NOMO-1 (cell line): Measurements from ENCODE around the gene BUD23.
"Not testable (repeated sequence)": the region's sequence is repeated elsewhere in the genome, so short reads cannot be mapped to it uniquely, and the experiment has no call there.

Source experiments
- DNase-seq, 2 experiments: peaks; one replicate each; lab custom pipeline; 2025; ENCODE audit not compliant: unreplicated experiment in 2 of 2; lab: John Stamatoyannopoulos, UW

The BUD23 gene, protein sequence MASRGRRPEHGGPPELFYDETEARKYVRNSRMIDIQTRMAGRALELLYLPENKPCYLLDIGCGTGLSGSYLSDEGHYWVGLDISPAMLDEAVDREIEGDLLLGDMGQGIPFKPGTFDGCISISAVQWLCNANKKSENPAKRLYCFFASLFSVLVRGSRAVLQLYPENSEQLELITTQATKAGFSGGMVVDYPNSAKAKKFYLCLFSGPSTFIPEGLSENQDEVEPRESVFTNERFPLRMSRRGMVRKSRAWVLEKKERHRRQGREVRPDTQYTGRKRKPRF

DNA sequence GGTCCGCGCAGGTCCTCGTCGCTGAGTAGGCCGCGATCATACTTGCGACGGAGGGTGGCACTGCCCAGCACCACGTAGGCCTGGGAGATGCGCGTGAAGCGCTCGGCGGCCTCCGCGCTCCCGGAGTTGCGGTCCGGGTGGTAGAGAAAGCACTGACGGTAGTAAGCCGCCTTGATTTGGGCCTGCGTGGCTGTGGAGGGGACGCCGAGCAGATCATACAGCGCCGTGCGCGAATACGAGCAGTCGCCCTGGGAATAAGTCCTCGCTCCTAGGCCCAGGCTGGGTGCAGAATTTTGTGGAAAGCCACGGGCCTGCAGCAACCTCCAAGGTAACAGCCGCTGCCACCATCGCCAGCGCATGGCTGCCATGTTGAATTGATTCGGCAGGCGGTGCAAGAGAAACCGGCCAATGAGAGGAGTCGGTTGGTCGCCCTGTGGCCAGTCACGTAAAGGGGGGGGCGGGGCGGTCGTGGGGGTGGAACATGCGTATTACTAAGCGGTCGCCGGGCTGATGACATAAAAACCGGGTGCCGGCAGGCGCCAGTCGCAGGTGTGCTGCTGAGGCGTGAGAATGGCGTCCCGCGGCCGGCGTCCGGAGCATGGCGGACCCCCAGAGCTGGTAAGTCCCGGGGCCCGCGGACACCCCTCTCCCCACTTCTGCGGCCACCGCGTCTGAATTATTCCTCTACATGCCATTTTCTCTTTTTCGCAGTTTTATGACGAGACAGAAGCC lies at the start of gene BUD23, which contains the start of gene DNAJC30:
Gene BUD23, plus strand, starts transcription at position 542 of the 732 bp plus-strand sequence. Its CDS starts 29 bp downstream, at position 571.
Gene DNAJC30, minus strand, starts transcription at position 398 of the 732 bp plus-strand sequence. Its CDS starts 30 bp downstream, at position 368.
- DNase-seq: peak; percentile 100

DNA sequence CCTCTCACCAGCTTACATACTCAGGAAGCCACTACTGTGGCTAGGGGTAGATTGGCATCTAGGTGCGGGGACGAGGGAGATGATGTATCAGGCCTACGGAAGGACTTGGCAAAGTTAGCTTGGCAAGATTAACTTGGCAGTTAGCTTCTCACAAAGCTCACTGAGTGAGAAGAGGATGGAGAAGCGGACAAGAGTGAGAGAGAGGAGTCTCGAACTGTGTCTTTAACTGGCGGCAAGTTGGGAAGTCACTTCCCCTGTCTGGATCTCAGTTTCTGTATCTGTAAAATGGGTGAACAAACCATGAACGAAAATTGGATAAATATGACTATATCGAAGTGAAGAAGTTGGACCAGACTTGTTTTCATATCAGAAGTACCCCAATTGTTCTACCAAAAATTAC lies 49.6 kb upstream of the BUD23 start:
- DNase-seq: no peak

DNA sequence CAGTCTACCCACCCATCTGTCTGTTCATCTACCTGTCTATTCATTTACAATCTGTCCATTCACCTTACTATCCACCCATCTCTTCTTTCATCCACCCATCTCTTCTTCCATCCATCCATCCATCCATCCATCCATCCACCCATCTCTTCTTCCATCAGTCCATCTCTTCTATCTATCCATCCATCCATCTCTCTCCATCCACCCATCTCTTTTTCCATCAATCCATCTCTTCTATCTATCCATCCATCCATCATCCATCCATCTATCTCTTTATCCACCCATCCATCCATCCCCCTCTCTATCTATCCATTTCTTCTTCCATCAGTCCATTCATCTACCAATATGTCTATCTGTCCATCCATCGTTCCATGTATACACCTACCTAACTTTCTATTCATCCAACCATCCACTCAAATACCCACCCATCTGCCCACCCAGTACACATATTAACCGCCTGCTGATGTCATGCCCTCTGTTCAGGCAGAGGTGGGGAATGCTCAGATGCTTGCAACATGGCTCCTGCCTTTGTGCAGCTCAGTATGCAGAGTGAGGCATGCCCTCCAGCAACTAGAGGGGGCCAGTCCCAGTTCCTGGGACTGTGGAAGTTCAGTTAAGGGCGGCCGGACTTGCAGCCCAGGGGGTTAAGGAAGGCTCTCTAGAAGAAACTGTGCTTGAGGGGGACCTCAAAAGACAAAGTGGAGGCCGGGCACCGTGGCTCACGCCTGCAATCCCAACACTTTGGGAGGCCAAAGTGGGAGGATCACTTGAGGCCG lies 47.8 kb upstream of the BUD23 start:
- DNase-seq: no peak

DNA sequence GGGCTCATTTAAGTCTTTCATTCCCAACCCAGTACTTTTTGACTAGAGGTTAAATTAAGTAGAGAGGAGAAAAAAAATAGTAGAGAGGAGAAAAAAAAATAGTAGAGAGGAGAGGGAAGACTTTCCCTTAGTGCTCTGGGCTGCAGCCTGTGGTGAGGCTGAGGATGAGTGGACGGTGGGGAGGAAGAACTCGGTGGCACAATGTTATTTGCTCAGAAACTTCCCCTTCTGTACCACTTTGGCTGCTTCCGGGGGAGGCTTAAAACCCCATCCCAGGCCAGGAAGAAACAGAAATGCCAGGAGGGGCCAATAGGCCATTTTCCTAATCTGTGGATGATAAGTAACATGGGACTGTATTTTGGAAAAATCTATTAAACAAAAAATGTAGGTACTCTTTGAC lies 44.5 kb upstream of the BUD23 start:
- no peak for DNase-seq

DNA sequence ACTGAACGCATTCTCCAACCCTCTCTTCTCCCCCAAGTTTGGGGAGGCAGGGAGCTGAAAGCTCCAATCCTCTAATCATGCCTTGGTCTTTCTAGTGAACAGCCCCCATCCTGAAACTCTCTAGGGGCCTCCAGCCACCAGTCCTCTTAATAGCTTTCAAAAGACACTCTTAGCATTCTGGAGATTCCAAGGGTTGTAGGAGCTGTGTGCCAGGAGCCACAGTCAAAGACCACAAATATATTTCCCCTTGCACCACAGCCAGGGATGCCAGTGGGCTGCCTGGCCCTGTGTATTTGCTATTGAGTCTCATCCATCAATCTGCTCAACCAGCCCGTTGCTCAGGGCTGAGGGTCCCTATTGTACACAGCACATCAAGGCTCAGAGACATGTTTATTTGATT lies 40.6 kb upstream of the BUD23 start:
- no peak for DNase-seq

DNA sequence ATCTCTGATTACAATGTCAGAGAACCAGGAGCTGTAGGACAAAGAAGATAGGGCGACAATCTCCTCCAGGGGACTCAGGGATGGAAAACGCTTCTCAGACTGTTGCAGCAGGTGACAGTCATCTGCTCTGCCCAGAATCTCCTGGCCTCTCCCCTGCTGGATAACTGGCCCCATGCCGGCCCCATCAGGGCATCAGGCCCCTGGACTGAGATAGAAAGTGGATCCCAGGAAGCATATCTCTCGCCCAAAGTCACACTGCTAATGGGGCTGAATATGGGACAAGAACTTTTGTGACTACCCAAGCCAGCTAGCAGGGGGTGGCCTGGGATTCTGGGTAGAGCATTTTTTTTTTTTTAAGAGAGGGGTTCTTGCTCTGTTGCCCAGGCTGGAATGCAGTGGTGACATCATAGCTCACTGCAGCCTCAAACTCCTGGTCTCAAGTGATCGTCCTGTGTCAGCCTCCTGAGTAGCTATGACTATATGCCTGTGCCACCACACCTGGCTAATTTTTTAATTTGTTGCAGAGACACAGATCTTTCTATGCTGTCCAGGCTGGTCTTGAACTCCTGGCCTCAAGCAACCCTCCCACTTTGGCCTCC lies 38.6 kb upstream of the BUD23 start:
- no peak for DNase-seq

DNA sequence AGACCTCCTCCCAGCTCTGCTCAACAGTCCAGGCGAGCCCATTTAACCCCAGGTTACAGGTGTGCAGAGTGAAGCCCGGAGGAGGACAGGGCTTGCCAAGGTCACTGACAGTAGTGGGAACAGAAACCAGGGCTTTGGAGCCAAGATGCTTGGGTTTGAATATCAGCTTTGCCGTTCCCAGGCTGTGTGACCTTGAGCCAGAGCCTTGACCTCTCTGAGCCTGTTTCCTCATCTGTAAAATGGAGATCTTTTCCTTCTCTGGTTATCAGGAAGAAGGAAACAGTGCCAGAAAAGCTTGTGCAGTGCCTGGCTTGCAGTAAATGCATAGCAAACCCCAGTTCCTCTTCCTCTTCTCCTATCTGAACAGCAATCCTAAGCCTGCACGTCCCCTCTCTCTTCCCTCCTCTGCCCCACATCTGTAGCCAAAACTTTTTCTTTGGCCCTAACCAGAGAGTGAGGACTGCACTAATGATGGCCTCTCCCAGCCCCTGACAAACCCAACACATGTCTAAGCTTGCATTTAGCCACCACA lies 37.7 kb upstream of the BUD23 start:
- peak; percentile 54 to 86 for DNase-seq

DNA sequence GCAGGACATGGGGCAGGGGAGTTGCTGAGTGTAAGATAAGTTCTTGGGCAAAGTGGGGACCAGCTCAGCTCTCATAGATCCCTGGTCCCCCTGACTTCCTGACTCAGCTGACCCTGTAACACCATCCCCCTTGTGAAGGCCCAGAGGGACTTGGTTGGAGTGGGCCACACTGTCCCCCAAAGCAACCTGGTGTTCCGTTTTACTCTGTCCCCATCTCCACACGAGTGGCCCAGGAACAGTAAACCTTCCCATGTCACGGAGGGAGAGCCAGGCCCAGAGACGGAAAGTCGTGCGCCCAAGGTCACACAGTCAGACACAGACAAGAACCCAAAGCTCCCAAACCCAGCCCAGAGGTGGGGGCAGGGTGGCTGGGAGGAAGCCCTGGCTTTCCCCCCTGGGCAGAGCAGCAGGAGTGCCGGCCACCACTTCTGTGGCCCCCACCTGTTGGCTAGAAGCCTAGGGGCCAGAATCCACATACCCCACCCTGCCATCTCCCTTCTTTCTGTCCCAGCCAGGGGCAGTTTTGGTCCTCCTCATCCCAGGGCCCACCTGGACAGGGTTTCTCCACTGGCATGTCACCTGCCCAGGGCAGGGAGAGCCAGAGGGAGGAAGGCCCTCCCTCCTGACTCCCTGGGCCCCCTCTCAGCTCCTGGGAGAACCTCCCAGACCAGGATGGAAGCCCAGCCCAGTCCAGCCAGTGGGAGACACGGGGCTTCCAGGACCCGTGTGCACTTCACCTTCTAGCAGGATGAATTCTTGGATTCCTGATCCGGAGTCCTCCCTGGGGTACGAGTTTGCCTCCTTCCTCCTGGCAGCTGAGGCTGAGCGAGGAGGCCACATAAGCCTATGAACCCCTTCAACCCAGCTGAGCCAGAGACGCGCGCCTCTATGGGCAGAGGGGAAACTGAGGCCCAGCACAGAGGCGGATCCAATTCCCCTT lies 36.3 kb upstream of the BUD23 start:
- DNase-seq: no peak

DNA sequence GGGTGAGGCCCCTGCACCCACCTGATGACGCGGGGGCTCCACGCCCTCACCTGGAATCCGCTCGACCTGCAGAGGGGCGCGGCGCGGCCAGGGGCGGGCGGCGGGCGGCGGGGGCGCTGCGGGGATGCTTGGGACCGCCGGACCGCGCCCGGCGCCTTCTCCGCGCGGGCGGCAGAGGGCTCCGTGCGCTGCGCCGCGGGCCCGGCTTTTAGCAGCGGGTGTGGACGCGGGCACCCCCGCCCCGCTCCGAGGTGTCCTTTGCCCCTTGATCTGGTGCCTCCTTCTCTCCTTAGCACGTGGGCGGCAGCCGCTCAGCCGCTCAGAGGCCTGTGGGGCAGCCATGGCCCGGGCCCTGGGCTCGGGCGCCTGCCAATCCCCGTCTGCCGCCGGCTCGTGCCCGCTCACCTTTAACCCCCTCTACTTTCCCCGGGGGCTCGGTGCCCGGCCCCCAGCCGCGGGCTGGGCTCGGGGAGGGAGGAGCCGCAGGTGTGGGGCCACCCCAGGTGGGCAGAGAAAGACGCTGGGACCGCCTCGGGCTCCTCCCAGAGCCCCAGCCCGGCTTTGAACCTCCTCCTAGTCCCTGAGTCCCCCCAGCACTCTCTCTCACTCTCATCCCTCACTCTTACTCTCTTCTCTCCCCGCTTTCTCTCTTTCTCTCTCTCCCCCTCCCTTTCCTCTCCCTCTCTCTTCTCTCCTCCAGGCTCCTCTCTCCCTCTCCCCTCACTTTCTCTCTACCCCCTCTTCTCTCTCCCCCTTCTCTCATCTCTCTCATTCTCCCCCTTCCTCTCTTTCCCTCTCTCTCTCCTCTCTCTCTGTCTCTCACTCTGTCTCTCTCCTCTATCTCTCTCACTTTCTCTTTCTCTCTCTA lies 35.4 kb upstream of the BUD23 start:
- DNase-seq: peak; percentile 58 to 67

DNA sequence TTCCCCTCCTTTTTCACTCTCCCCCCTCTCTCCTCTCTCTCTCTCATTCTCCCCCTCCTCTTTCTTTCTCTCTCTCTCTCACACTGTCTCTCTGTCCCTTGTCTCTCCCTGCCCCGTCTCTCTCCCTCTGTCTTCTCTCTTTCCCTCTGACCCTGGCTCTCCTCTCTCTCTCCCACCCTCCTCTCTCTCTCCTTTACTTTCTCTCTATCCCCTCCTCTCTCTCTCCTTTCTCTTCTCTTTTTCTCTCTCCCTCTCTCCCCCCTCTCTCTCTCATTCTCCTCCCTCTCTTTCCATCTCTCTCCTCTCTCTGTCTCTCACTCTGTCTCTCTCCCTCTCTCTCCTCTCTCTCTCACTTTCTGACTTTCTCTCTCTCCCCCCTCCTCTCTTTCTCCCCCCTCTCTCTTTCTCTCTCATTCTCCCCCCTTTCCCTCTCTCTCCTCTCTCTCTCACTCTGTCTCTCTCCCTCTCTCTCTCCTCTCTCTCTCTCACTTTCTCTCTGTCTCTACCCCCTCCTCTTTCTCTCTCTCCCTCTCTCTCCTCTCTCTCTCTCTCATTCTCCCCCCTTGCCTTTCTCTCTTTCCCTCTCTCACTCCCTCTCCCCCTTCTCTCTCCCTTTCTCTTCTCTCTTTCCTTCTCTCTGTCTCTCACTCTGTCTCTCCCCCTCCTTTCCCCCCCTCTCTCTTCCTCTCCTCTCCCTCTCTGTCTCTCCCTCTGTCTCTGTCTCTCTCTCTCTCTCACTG lies 34.6 kb upstream of the BUD23 start:
- no peak for DNase-seq

DNA sequence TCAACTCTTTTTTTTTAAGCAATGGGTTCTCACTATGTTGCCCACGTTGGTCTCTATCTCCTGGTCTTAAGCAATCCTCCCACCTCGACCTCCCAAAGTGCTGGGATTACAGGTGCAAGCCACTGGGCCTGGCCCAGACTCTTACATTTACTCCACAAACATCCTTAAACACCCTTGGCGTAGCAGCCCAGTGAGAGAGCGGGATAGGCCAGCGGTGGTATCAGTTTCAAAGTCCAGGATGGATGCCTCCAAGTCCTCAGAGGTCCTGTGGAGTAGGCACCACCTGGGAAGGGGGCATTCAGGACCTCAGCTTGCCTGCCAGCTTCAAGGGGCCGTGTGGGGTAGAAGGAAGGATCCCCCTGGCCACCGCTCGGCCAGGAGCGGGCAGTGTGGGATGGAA lies 33.8 kb upstream of the BUD23 start:
- no peak for DNase-seq

DNA sequence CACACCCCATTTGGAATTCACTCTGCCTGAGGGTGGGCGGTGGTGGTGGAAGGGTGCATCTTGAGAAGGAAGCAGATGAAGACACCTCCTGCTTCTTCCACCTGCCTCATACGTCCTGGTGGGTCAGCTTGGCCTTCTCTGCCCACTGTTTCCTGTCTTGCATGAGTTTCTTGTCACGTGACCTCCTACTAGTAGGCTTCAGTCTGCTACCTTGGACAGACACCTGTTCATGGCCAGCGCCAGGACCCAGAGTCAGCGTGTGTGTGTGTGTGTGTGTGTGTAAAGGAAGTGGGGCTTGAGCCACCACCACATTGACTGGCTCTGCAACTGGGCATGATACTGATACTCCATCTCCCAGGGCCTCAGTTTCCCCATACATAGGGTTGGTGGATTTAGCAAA lies 32.9 kb upstream of the BUD23 start:
- no peak for DNase-seq

DNA sequence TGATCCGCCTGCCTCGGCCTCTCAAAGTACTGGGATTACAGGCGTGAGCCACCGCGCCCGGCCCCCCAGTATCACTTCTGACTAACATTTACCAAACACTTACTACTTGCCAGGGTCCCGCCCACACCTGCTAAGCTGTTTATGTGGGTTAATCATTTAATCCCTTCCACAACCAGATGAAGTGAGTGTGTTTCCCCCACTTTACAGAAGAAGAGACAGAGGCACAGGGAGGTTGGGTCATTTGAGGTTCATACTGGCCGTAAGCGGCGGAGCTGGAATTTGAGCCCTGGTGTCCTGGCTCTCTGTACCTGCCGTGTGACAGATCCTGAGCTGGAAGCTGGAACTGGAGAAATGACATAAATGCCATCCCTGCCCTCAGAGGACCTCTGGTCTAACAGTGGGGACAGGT lies 30.9 kb upstream of the BUD23 start:
- DNase-seq: no peak

DNA sequence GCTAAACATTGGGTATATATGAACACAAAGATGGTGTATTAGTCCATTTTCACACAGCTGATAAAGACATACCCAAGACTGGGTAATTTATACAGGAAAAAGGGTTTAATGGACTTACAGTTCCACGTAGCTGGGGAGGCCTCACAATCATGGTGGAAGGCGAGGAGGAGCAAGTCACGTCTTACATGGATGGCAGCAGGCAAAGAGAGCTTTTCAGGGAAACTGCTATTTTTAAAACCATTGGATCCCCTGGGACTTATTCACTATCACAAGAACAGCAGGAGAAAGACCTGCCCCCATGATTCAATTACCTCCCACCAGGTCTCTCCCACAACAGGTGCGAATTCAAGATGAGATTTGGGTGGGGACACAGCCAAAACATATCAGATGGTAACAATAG lies 28.1 kb upstream of the BUD23 start:
- not testable (repeated sequence) for DNase-seq

DNA sequence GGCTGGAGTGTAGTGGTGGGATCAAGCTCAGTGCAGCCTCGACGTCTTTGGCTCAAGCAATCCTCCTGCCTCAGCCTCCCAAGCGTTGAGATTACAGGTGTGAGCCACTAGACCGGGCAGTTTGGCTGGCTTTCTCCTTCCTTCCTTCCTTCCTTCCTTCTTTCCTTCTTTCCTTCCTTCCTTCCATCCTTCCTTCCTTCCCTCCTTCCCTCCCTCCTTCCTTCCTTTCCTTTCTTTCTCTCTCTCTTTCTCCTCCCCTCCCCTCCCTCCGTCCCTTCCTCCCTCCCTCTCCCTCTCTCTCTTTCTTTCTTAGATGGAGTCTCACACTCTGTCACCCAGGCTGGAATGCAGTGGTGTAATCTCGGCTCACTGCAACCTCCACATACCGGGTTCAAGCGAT lies 23.4 kb upstream of the BUD23 start:
- DNase-seq: no peak

DNA sequence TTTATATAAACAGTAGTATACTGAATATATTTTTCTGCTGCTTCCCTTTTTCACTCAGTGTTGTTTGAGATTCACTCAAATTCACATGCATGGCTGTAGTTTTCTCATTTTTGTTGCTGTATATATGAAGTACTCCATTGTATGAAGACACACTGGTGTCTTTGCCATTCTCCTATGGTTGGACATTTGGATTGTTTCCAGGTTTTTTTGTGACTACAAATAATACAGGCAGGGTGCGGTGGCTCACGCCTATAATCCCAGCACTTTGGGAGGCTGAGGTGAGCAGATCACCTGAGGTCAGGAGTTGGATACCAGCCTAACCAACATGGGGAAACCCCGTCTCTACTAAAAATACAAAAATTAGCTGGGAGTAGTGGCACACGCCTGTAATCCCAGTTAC lies 22.8 kb upstream of the BUD23 start:
- DNase-seq: not testable (repeated sequence)

DNA sequence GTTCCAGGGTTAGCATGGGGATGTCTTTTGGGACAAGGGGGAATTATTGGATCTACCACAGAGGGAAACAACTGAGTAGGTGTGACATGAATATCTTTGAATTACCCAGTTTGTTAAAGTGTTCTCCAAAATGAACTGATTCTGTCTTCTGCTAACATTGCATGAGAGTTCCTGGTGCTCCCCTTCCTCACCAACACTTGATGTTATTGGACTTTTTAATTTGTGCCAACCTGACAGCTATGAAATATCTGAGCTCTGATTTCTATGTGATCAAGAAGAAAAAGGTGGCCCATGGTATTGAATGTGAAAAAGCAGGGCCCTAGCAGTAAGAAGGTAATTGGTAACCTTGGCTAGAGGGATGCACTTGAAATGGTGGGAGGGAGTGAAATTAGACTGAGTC lies 20.4 kb upstream of the BUD23 start:
- DNase-seq: no peak
